Measurements from ENCODE around the gene CYSLTR2.

Gene CYSLTR2

DNA sequence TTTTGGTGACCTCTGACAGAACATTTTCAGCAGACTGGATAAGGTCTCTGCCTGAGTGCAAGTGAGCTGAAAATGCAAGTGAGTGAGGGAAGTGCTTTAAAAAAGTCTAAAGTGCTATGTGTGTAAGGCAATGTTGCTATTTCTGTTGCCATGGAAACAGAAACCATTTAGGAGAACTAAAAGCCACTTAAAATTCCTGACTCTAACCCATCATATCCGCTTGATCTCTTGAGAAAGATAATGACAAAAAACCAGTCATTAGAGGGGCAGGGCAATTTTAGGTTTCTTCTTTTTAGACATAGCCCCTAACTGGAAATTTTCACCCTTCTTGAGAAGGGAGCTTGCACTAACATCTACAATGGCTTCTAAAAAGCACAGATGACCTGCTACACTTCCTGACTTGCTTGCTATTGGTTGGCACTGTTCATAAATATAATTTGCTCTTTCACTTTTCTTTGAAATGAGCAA is at the start of gene CYSLTR2:
Gene CYSLTR2 (plus strand): TSS at position 458 of the 468 bp plus-strand sequence. CDS start 52,889 bp downstream, outside the sequence.
- peak; percentile 27 for DNase-seq (ENCODE audit: low read depth)

DNA sequence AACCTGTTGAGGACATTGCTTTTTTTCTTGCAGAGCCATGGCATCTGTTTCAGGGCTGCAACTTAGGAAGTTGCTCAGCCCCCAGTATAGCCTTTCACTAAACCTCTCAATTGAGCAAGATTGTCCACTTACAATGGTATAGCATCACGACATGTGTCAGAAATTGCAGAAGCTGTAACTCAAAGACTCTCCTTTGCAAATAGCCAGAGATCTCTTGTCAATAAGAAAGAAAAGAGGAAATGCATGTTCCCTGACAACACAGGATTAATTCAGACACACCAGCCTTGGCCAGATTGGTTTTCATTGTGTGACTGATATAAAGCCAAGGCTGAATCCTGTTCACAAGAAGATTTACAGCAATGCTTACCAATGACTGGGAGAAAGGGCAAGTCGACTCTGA is 38.7 kb upstream of the CYSLTR2 start:
- no peak for DNase-seq (ENCODE audit: low read depth)

- DNase-seq (ENCODE audit: low read depth) = no peak
Measured at GRCh38 chr13:48618937-48619336, 34.8 kb upstream of the CYSLTR2 start.

DNA sequence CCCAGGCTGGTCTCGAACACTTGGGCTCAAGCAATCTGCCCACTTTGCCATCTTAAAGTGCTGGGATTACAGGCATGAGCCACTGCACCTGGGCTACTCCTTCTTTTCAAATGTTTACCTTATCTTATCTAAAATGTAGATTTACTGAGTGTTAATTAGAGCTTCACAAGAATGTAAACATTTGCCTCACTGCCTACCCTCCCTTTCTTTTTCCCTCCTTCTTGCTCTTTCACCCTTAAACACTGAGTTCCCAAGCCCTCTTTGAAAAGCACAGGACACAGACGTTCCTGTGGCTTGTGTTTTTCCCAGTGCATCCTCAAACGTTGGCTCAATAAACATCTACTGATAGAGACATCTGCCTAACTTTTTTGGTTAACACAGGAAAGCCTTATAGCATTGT is 32.7 kb upstream of the CYSLTR2 start:
- DNase-seq (ENCODE audit: low read depth) = no peak

GRCh38 chr13:48624016-48624415 is 29.7 kb upstream of the CYSLTR2 start:
- DNase-seq (ENCODE audit: low read depth) = no peak

DNA sequence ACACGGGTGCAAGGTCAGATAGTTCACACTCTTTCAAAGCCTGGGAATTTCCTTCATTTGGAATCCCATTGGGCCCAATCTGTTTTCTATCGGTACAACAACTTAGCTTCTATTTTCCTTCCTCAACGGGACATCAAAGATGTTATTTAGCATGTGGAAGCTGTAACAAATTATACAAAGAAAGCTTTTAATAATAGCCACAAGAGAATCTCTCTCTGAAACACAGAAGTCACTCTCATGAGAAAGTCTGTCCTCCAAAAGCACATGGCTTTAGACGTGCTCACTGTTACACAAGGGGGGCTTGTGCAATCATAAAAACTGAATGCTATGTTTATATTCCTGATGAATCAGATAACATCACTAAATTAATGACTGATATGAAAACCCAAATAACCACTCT is 28.9 kb upstream of the CYSLTR2 start:
- no peak for DNase-seq (ENCODE audit: low read depth)

GRCh38 chr13:48625413-48626076 is 28.2 kb upstream of the CYSLTR2 start:
- no peak for DNase-seq (ENCODE audit: low read depth)

GRCh38 chr13:48626077-48626449 is 27.7 kb upstream of the CYSLTR2 start:
- DNase-seq (ENCODE audit: low read depth) = no peak

- DNase-seq (ENCODE audit: low read depth) = no peak
Measured at GRCh38 chr13:48626726-48627451, 26.8 kb upstream of the CYSLTR2 start.

DNA sequence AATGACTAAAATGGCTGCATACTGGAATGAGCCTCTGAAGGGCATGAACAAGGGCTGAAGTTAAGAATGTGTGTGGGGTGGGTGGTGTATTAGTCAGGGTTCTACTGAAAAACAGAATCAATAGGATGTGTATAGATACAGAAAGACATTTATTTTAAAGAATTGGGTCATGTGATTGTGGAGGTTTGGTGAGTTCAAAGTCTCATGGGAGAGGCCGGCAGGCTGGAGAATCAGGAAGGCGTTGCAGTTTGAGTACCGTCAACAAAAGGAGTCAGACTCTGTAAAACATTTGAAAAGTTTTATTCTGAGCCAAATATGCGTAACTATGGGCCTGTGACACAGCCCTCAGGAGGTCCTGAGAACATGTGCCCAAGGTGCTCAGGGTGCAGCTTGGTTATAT is 24.5 kb upstream of the CYSLTR2 start:
- DNase-seq (ENCODE audit: low read depth) = no peak

- no peak for DNase-seq (ENCODE audit: low read depth)
Measured at GRCh38 chr13:48630291-48630690, 23.4 kb upstream of the CYSLTR2 start.

GRCh38 chr13:48630773-48631172 is 23.0 kb upstream of the CYSLTR2 start:
- no peak for DNase-seq (ENCODE audit: low read depth)

DNA sequence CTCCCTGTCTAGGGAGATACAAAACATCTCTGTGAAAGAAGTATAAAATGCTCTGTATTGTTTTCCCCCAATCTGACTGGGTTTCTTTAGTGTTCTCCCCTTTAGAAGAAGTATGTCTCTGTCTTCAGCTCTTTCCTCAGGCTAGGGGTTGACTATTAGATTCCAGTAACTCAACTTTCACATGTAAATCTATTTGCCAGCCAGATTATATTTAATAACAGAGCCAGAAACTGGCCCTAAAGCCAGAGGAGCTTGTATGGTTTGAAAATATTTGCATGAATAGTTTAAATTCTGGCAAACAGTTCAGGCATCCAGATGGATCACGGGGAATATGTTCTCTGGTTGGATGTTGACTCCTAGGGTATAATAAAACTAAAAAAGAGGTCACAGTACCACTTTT is 22.3 kb upstream of the CYSLTR2 start:
- DNase-seq (ENCODE audit: low read depth) = no peak

- no peak for DNase-seq (ENCODE audit: low read depth)
Measured at GRCh38 chr13:48633700-48634099, 20.0 kb upstream of the CYSLTR2 start.

- DNase-seq (ENCODE audit: low read depth) = no peak
Measured at GRCh38 chr13:48634636-48635035, 19.1 kb upstream of the CYSLTR2 start.

- no peak for DNase-seq (ENCODE audit: low read depth)
Measured at GRCh38 chr13:48635478-48635877, 18.3 kb upstream of the CYSLTR2 start.

- no peak for DNase-seq (ENCODE audit: low read depth)
Measured at GRCh38 chr13:48636550-48636949, 17.2 kb upstream of the CYSLTR2 start.

DNA sequence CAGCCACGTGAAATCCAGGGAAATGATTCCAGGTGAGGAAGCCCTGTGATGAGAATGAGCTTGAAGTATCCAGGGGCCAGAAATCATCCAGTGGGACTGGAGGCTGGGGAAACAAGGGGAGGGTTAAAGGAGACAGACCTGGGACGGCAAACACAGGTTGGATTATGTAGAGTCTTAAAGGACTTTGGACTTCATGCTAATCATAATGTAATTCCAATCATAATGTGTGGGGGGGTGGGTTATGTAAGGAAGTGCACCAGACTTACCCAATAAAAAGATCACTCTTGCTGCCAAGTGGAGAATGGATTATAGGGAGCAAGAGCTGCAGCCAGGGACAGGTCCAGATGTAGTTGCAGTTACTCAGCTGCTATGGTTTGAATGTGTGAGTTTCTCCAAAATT is 16.1 kb upstream of the CYSLTR2 start:
- no peak for DNase-seq (ENCODE audit: low read depth)

DNA sequence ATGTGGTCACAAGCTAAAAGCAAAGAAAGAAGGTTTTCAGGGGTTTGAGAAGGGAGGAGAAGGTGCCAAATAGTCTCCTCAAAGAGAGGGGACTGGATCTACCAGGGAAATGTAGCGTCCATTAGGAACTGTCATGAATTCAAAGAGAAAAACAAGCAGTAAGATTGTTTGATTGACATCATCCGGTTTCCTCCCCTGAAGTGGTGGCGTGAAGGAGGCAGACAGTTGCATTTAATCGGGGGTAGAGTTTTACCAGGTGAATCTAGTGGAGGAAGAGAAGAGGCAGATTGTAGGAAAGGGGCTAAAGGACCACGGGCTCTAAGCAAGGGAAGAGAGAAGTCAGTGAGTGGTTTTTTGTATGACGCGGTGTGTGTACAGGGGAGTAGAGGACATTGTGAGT is 13.0 kb upstream of the CYSLTR2 start:
- no peak for DNase-seq (ENCODE audit: low read depth)

DNA sequence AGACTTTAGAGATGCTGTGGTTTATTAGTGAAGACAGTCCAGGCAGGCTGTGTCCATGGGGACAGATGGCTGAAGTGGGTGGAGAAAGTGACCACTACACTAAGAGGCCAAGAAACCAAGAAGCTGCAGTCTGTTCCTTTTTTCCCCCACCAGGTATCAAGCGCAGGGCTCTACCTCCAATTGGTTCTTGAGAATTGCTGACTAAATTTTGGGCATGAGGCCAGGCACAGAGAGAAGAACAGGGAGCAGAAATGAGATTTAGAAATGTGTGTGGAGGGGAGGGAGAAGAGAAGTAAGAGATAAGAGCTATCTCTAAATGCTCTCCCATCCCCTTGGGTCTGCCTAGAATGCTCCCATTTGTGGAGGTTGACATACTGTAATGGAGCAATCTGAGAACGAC is 12.3 kb upstream of the CYSLTR2 start:
- DNase-seq (ENCODE audit: low read depth) = no peak

DNA sequence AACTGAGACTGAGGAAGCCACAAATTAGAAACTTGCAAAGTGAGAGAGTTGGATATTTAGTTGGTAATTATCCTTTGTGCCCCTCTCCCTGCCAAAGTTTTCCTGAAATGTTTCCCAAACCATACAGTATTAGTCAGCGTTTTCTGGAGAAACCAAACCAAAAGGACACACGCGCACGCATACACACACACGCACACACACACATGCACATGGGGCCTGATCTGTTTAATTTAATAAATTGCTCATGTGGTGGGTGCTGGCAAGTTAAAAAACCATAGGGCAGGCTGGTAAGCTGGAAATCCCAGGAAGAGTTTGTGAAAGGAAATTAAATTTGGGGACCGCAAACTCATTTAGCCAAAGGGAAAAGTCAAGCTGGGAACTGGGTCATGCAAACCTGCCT is 11.7 kb upstream of the CYSLTR2 start:
- no peak for DNase-seq (ENCODE audit: low read depth)

- DNase-seq (ENCODE audit: low read depth) = no peak
Measured at GRCh38 chr13:48643159-48643558, 10.6 kb upstream of the CYSLTR2 start.

DNA sequence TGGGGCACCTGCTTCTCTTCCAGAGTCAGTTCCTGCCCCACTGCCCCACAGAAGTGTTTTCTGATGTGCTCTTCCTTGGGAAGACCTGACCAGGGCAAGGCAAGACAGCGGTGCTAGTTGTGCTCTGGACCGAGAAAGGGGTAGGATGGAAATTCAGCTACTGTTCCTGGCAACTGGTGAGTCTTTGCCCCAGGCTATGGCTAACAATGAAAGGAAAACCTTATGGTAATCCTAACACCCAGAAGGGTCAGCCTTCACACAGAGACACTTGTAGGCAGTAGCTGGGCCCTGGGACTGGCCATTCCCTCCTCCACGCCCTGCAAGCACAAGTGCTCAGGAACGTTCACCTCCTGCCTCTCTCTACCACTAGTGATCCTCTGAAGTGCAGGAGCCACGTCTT is 9.6 kb upstream of the CYSLTR2 start:
- DNase-seq (ENCODE audit: low read depth) = no peak

DNA sequence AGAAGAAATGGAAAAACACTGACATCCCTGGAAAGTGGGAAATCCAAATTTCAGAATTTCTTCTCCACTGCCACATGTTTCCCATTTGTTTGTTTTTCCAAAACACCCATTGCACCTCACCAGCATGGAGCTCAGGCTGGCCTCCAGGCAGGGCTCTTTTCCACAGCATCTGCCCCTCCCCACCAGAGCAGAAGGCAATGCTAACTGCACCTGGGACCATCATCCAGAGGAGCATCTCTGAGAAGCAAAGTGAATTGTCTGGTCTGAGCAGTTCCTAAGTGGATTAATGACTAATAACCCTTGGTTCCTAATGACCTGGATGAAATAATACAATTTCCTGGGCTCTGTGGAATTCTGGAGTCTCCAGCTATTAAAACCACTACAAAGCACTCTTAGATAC is 8.8 kb upstream of the CYSLTR2 start:
- DNase-seq (ENCODE audit: low read depth) = no peak
